Activated CD4-positive, alpha-beta T cell treated with anti-CD3 and anti-CD28 coated beads, Interleukin-2, amount 10 ng/mL, durations not matched to agents 24 days and 14 days (primary cell): Measurements from ENCODE around the gene PROX1. TPM values are rescaled to one million over a fixed set of nuclear protein-coding genes. Genes with fewer than 3 reads are reported as not detected.
"Not testable (repeated sequence)": the region's sequence is repeated elsewhere in the genome, so short reads cannot be mapped to it uniquely, and the experiment has no call there.

Source experiments
- DNase-seq: peaks from one replicate; pipeline ENCODE4 v3.0.0; 2022
- H3K27ac Mint-ChIP-seq: one replicate; pipeline ENCODE4 v1.8.0; 2022; ENCODE audit warnings: mild to moderate bottlenecking, mixed read lengths
- H3K27me3 Mint-ChIP-seq: one replicate; pipeline ENCODE4 v1.8.0; 2022; ENCODE audit warnings: mixed read lengths
- H3K36me3 Mint-ChIP-seq: one replicate; pipeline ENCODE4 v1.8.0; 2022; ENCODE audit warnings: low read depth, mild to moderate bottlenecking, mixed read lengths
- H3K4me1 Mint-ChIP-seq: one replicate; pipeline ENCODE4 v1.8.0; 2021; ENCODE audit warnings: mixed read lengths
- H3K4me3 Mint-ChIP-seq: one replicate; pipeline ENCODE4 v1.8.0; 2022; ENCODE audit warnings: mild to moderate bottlenecking, moderate library complexity, mixed read lengths
- H3K9me3 Mint-ChIP-seq: one replicate; pipeline ENCODE4 v1.8.0; 2021; ENCODE audit warnings: mixed read lengths
- intact Hi-C: fragments of 100-400 bp; cut with micrococcal nuclease; formaldehyde crosslinking; loops from one replicate; pipeline ENCODE4 v1.15.1; 2023
- total RNA-seq: library from RNA; stranded (reverse); gene quantifications from 2 replicates; pipeline ENCODE4 v1.2.3, GENCODE V29; 2022

PROX1 gene
- total RNA-seq, 1 donor from 2014 or later = not detected

DNA sequence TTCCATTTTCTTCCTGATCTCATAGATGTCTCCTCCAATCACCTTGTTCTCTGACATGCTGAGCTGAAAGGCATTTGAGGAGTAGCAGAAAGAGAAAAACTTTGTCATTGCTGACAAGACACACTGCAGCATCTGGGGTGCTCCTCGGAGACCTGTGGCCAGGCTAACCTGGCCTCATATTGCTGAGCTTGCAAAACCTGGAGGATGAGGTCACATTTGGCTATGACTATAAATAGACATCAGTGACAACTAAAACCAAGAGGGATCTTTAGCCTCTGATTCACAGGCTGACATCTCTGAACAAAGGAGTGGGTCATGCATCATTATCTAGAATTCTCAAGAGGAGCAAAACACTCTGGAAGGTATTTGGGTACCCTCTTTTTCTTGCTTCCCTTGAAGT lies 83.7 kb downstream of the PROX1 start:
- Mint-ChIP-seq H3K9me3 (no peaks in the 10 kb centered on the region), H3K4me1 (no peaks in the 10 kb centered on the region), H3K36me3 (no peaks in the 10 kb centered on the region), H3K27me3 (no peaks in the 10 kb centered on the region), H3K27ac (no peak overlapping the region), H3K4me3 (no peak overlapping the region)
- DNase-seq = no peak
- intact Hi-C loops = no loop called here

DNA sequence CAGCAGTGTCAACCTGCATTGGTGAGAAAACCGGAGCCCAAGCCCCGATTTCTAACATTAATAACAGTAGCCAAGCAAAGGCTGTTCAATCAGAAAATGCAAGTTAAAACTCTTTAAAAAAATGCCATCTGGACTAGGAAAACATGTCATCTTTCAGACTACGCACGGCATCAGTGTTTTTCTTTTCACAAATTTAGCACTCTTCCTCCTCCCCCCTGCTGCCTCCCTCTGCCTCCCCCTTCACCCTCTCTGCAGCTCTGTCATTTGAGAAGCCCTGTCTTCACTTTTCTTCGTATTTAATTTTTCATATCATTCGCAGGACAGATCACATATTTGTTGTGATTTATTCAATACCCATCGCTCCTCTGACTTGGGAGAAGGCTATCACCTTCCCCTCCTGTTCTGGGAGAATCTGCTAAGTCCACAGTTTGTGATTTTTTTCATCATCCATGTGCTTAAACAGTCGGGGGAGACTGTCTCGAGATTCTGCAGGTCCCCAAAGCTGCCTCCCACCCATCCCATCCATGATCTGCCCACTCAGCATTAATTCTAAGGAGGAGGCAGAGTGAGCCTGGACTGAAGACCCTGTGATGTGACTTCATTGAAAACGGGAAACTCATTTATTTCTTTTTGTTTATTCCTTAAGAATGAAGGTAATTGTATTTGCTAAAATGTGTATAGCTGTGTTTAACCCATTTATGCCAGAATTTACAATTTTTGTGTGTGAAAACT lies 84.8 kb downstream of the PROX1 start:
- H3K4me1 Mint-ChIP-seq = no peaks in the 10 kb centered on the region

DNA sequence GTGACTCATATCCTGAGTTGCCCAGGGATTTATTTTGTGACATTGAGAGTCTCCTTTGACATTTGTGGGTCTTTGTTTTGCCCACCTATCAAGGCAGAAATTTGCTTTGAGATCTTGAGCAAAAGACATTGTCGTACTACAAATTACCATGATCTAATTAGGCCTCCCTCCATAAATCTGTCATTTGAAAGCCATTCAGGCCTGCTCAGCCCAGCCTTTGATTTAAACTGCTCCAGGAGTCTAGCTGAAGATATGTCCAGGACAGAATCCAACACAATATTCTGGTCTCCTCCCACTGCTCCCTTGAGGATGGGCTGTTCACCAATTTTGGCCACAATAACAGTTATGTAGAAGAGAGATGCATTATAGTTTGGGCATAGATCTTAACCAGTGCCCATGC lies 86.7 kb downstream of the PROX1 start:
- intact Hi-C loops = no loop called here
- Mint-ChIP-seq H3K27ac (no peak overlapping the region), H3K4me1 (no peaks in the 10 kb centered on the region), H3K27me3 (no peaks in the 10 kb centered on the region), H3K36me3 (no peaks in the 10 kb centered on the region), H3K4me3 (no peak overlapping the region), H3K9me3 (no peaks in the 10 kb centered on the region)
- DNase-seq = no peak

More for the DNA sequence above, 84.8 kb downstream of the PROX1 start:
- no peak for DNase-seq
- intact Hi-C loops = no loop called here
- Mint-ChIP-seq H3K27me3 (no peaks in the 10 kb centered on the region), H3K4me3 (no peak overlapping the region), H3K36me3 (no peaks in the 10 kb centered on the region), H3K27ac (no peak overlapping the region), H3K9me3 (no peaks in the 10 kb centered on the region)

- no peaks in the 10 kb centered on the region for H3K9me3 Mint-ChIP-seq
- no peaks in the 10 kb centered on the region for H3K4me1 Mint-ChIP-seq
- intact Hi-C loops = no loop called here
- no peaks in the 10 kb centered on the region for H3K36me3 Mint-ChIP-seq
- no peak overlapping the region for H3K27ac Mint-ChIP-seq
- DNase-seq = no peak
- no peaks in the 10 kb centered on the region for H3K27me3 Mint-ChIP-seq
- no peak overlapping the region for H3K4me3 Mint-ChIP-seq
These were observed 87.7 kb downstream of the PROX1 start for GRCh38 chr1:214075305-214075998.

DNA sequence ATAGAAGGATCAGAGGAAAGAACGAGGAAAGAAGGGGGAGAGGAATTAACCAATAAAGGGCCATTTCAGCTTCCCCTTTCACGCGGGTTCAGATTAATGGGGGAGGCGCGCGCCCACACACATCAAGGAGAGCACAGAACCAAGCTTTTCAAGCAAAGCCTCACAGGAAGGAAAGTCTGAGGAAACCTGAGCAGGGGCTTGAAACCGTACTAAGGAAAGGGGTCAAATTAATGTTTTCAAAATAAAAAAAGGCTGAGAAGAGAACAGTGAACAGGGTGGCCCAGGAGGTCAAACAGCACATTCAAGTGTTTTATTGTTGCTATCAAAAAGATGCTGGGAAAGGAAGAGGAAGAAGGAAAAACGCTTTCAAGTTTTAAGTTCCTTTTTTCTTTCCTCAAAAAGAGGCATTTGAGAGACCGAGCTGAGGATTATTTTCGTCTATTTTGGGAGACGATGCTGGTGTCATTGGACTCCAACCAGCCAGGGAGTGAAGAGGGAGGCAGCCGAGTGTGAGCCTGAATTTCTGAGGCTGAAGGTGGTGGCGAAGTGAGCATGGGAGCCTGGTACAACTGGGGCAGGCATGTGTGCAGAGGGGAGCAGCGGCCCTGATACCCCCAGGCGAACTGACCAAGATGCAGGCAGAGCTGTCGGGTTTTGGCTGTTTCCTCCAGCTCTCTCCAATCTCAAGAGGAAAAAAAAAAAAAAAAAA lies 88.4 kb downstream of the PROX1 start:
- H3K9me3 Mint-ChIP-seq = no peaks in the 10 kb centered on the region
- H3K4me1 Mint-ChIP-seq = no peaks in the 10 kb centered on the region
- no peaks in the 10 kb centered on the region for H3K36me3 Mint-ChIP-seq
- intact Hi-C loops = no loop called here
- no peak overlapping the region for H3K4me3 Mint-ChIP-seq
- H3K27ac Mint-ChIP-seq = no peak overlapping the region
- DNase-seq = no peak
- H3K27me3 Mint-ChIP-seq = no peaks in the 10 kb centered on the region

- Mint-ChIP-seq H3K4me3 (no peak overlapping the region), H3K9me3 (no peaks in the 10 kb centered on the region), H3K36me3 (no peaks in the 10 kb centered on the region), H3K27ac (no peak overlapping the region), H3K4me1 (no peaks in the 10 kb centered on the region), H3K27me3 (no peaks in the 10 kb centered on the region)
- intact Hi-C loops = no loop called here
- DNase-seq = no peak
These were observed 88.9 kb downstream of the PROX1 start for GRCh38 chr1:214076708-214077065.

DNA sequence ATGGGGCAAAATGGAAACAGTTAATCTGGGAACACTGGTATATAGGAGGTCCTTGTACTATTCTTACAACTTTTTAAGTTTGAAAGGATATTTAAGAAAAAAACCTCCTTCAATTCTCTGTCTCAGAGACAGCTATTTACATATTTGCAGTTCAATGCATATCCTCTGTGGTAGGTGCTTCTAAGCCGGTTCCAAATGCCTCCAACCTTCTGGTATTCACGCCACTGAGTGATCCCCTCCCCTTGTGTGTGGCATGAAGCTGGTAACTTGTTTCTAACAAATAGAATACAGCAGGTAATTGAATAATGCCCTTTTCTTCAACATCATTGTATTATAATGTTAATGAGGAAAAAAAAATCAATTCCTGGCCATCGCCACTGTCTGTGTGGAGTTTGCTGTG lies 91.2 kb downstream of the PROX1 start:
- intact Hi-C loops = no loop called here
- no peak for DNase-seq
- no peaks in the 10 kb centered on the region for H3K36me3 Mint-ChIP-seq
- H3K4me3 Mint-ChIP-seq = no peak overlapping the region
- H3K9me3 Mint-ChIP-seq = no peaks in the 10 kb centered on the region
- H3K27me3 Mint-ChIP-seq = no peaks in the 10 kb centered on the region
- no peak overlapping the region for H3K27ac Mint-ChIP-seq
- H3K4me1 Mint-ChIP-seq = no peaks in the 10 kb centered on the region

- H3K27me3 Mint-ChIP-seq = no peaks in the 10 kb centered on the region
- H3K36me3 Mint-ChIP-seq = no peaks in the 10 kb centered on the region
- no peak for DNase-seq
- H3K9me3 Mint-ChIP-seq = no peaks in the 10 kb centered on the region
- no peak overlapping the region for H3K27ac Mint-ChIP-seq
- H3K4me1 Mint-ChIP-seq = no peaks in the 10 kb centered on the region
- H3K4me3 Mint-ChIP-seq = no peak overlapping the region
- intact Hi-C loops = no loop called here
These were observed 97.6 kb downstream of the PROX1 start for GRCh38 chr1:214085325-214085724.

DNA sequence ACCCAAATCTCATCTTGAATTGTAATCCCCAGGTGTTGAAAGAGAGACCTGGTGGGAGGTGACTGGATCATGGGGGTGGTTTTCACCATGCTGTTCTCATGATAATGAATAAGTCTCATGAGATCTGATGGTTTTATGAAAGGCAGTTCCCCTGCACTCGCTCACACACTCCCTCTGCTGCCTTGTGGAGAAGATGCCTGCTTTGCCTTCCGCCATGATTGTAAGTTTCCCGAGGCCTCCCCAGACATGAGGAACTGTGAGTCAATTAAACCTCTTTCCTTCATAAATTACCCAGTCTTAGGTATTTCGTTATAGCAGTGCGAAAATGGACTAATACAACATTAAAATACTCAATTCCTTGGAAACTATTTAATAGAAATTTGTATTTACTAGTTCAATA lies 99.2 kb downstream of the PROX1 start:
- Mint-ChIP-seq H3K4me1 (no peaks in the 10 kb centered on the region), H3K27ac (no peak overlapping the region), H3K4me3 (no peak overlapping the region), H3K36me3 (no peaks in the 10 kb centered on the region), H3K27me3 (no peaks in the 10 kb centered on the region), H3K9me3 (no peaks in the 10 kb centered on the region)
- no peak for DNase-seq
- intact Hi-C loops = no loop called here

DNA sequence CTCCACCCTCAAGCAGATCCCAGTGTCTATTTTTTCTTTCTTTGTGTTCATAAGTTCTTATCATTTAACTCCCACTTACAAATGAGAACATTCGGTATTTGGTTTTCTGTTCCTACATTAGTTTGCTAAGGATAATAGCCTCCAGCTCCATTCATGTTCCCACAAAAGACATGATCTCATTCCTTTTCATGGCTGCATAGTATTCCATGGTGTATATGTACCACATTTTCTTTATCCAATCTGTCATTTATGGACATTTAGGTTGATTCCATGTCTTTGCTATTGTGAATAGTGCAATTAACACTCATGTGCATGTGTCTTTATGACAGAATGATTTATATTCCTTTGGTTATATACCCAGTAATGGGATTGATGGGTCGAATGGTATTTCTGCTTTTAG lies 101.2 kb downstream of the PROX1 start:
- DNase-seq, H3K27ac Mint-ChIP-seq, H3K9me3 Mint-ChIP-seq, H3K4me1 Mint-ChIP-seq, H3K27me3 Mint-ChIP-seq, intact Hi-C loops, H3K4me3 Mint-ChIP-seq, H3K36me3 Mint-ChIP-seq: not testable (repeated sequence)
